ENCODE measurements around the gene CARD14.
"Not testable (repeated sequence)": the region's sequence is repeated elsewhere in the genome, so short reads cannot be mapped to it uniquely, and the experiment has no call there.

Gene CARD14

GRCh38 chr17:80151333-80151732 lies 18.5 kb upstream of the CARD14 start:
- DNase-seq (ENCODE audit: low read depth) = peak; percentile 60

GRCh38 chr17:80152081-80152702 lies 17.6 kb upstream of the CARD14 start:
- no peak for DNase-seq (ENCODE audit: low read depth)

GRCh38 chr17:80153004-80153403 lies 16.8 kb upstream of the CARD14 start:
- no peak for DNase-seq (ENCODE audit: low read depth)

GRCh38 chr17:80154166-80154565 lies 15.7 kb upstream of the CARD14 start:
- no peak for DNase-seq (ENCODE audit: low read depth)

GRCh38 chr17:80155600-80155999 lies 14.2 kb upstream of the CARD14 start:
- not testable (repeated sequence) for DNase-seq (ENCODE audit: low read depth)

- DNase-seq (ENCODE audit: low read depth) = no peak
These were observed 11.0 kb upstream of the CARD14 start for GRCh38 chr17:80158846-80159245.

GRCh38 chr17:80160536-80160935 lies 9.3 kb upstream of the CARD14 start:
- no peak for DNase-seq (ENCODE audit: low read depth)

GRCh38 chr17:80163336-80163735 lies 6.5 kb upstream of the CARD14 start:
- no peak for DNase-seq (ENCODE audit: low read depth)

- no peak for DNase-seq (ENCODE audit: low read depth)
These were observed 5.6 kb upstream of the CARD14 start for GRCh38 chr17:80164185-80164584.

GRCh38 chr17:80166446-80166845 lies 3.4 kb upstream of the CARD14 start:
- DNase-seq (ENCODE audit: low read depth) = no peak

- DNase-seq (ENCODE audit: low read depth) = no peak
These were observed 1.5 kb upstream of the CARD14 start for GRCh38 chr17:80168371-80168770.

- no peak for DNase-seq (ENCODE audit: low read depth)
These were observed 723 bp upstream of the CARD14 start for GRCh38 chr17:80169107-80169506.

- DNase-seq (ENCODE audit: low read depth) = no peak
These were observed 1.9 kb downstream of the CARD14 start for GRCh38 chr17:80171681-80172080.

GRCh38 chr17:80173126-80173525 lies 3.3 kb downstream of the CARD14 start:
- DNase-seq (ENCODE audit: low read depth) = no peak

- no peak for DNase-seq (ENCODE audit: low read depth)
These were observed 4.1 kb downstream of the CARD14 start for GRCh38 chr17:80173916-80174315.

GRCh38 chr17:80176757-80177156 lies 6.9 kb downstream of the CARD14 start:
- DNase-seq (ENCODE audit: low read depth) = no peak

- no peak for DNase-seq (ENCODE audit: low read depth)
These were observed 8.3 kb downstream of the CARD14 start for GRCh38 chr17:80177986-80178595.

- DNase-seq (ENCODE audit: low read depth) = no peak
These were observed 10.4 kb downstream of the CARD14 start for GRCh38 chr17:80180192-80180591.

- DNase-seq (ENCODE audit: low read depth) = no peak
These were observed 11.6 kb downstream of the CARD14 start for GRCh38 chr17:80181431-80181830.

- no peak for DNase-seq (ENCODE audit: low read depth)
These were observed 12.5 kb downstream of the CARD14 start for GRCh38 chr17:80182118-80182844.

- DNase-seq (ENCODE audit: low read depth) = no peak
These were observed 13.0 kb downstream of the CARD14 start for GRCh38 chr17:80182845-80183223.

- DNase-seq (ENCODE audit: low read depth) = no peak
These were observed 14.0 kb downstream of the CARD14 start for GRCh38 chr17:80183581-80184422.

GRCh38 chr17:80184423-80184714 lies 14.5 kb downstream of the CARD14 start:
- no peak for DNase-seq (ENCODE audit: low read depth)

Measured in GM04503 (cell line).